Islet precursor cell (in vitro differentiated cells): ENCODE data around the gene BACE1.
"Not testable (repeated sequence)": the region's sequence is repeated elsewhere in the genome, so short reads cannot be mapped to it uniquely, and the experiment has no call there.

Source experiments
- DNase-seq: peaks from one replicate; pipeline ENCODE4 v3.0.0-alpha.2; 2018

Gene BACE1

GRCh38 chr11:117316197-117316961, at the start of gene BACE1:
BACE1 (minus strand) TSS chr11:117316256; CDS start chr11:117315795, 461 bp downstream.
- DNase-seq = peak; percentile 95

- DNase-seq = no peak
Observed at GRCh38 chr11:117361432-117361831, 45.4 kb upstream of the BACE1 start.

GRCh38 chr11:117356126-117356890, 40.3 kb upstream of the BACE1 start:
- peak; percentile 56 for DNase-seq

- DNase-seq = no peak
Observed at GRCh38 chr11:117354550-117354949, 38.5 kb upstream of the BACE1 start.

GRCh38 chr11:117345039-117345438, 29.0 kb upstream of the BACE1 start:
- no peak for DNase-seq

- DNase-seq = no peak
Observed at GRCh38 chr11:117337076-117337475, 21.0 kb upstream of the BACE1 start.

- DNase-seq = no peak
Observed at GRCh38 chr11:117335399-117335798, 19.3 kb upstream of the BACE1 start.

- no peak for DNase-seq
Observed at GRCh38 chr11:117334896-117335295, 18.8 kb upstream of the BACE1 start.

- no peak for DNase-seq
Observed at GRCh38 chr11:117333917-117334316, 17.9 kb upstream of the BACE1 start.

- DNase-seq = no peak
Observed at GRCh38 chr11:117332843-117333242, 16.8 kb upstream of the BACE1 start.

- DNase-seq = peak; percentile 74
Observed at GRCh38 chr11:117328375-117329010, 12.4 kb upstream of the BACE1 start.

- DNase-seq = peak; percentile 98
Observed at GRCh38 chr11:117327567-117328374, 11.7 kb upstream of the BACE1 start, which contains the start of gene CEP164. CEP164 (plus strand) TSS chr11:117327854; CDS start chr11:117338587, 10,733 bp downstream.

- DNase-seq = not testable (repeated sequence)
Observed at GRCh38 chr11:117327255-117327566, 11.2 kb upstream of the BACE1 start.

GRCh38 chr11:117319214-117319840, 3.3 kb upstream of the BACE1 start:
- no peak for DNase-seq

- DNase-seq = no peak
Observed at GRCh38 chr11:117318738-117319137, 2.7 kb upstream of the BACE1 start.

GRCh38 chr11:117315285-117316196, 515 bp downstream of the BACE1 start:
- DNase-seq = no peak

- no peak for DNase-seq
Observed at GRCh38 chr11:117314840-117315239, 1.2 kb downstream of the BACE1 start.

- no peak for DNase-seq
Observed at GRCh38 chr11:117313828-117314768, 2.0 kb downstream of the BACE1 start.

GRCh38 chr11:117313091-117313490, 3.0 kb downstream of the BACE1 start:
- DNase-seq = no peak

GRCh38 chr11:117309310-117309709, 6.7 kb downstream of the BACE1 start:
- no peak for DNase-seq
